ENCODE measurements around the gene IL23R. TPM values are rescaled to one million over a fixed set of nuclear protein-coding genes. Genes with fewer than 3 reads are reported as not detected.

The IL23R gene
- polyA plus RNA-seq, 6 donors from 2014 or later = not detected

- DNase-seq (no peak), ATAC-seq (ENCODE audit: low read depth in 2 of 2) (no peak)
- Mint-ChIP-seq H3K4me1 (peaks cover 0 to 9% (median 4%) of the 10 kb centered on the region in 3 donors), H3K36me3 (no peaks in the 10 kb centered on the region), H3K27me3 (peaks cover 0 to 2% (median 0%) of the 10 kb centered on the region in 3 donors), H3K4me3 (no peak overlapping the region), H3K27ac (peak overlapping the region in 1 of 6 donors; percentile 32), H3K9me3 (peaks cover 0 to 8% (median 4%) of the 10 kb centered on the region in 7 donors)
Observed at GRCh38 chr1:67285780-67286488, 119.7 kb downstream of the IL23R start.

GRCh38 chr1:67290236-67290635 is 124.0 kb downstream of the IL23R start:
- ATAC-seq (ENCODE audit: low read depth in 2 of 2) = no peak
- Mint-ChIP-seq H3K36me3 (no peaks in the 10 kb centered on the region), H3K27ac (no peak overlapping the region), H3K4me1 (peaks cover 0 to 9% (median 4%) of the 10 kb centered on the region in 3 donors), H3K27me3 (peaks cover 0 to 13% (median 6%) of the 10 kb centered on the region in 3 donors), H3K4me3 (no peak overlapping the region), H3K9me3 (peaks cover 0 to 8% (median 4%) of the 10 kb centered on the region in 7 donors)
- DNase-seq = no peak

GRCh38 chr1:67294836-67295617 is 128.8 kb downstream of the IL23R start:
- H3K4me1 Mint-ChIP-seq = no peaks in the 10 kb centered on the region
- H3K4me3 Mint-ChIP-seq = no peak overlapping the region
- H3K9me3 Mint-ChIP-seq = peaks cover 0 to 3% (median 0%) of the 10 kb centered on the region in 7 donors
- ATAC-seq (ENCODE audit: low read depth in 2 of 2) (no peak), DNase-seq (no peak)
- no peak overlapping the region for H3K27ac Mint-ChIP-seq
- H3K36me3 Mint-ChIP-seq = no peaks in the 10 kb centered on the region
- H3K27me3 Mint-ChIP-seq = peaks cover 0 to 13% (median 11%) of the 10 kb centered on the region in 3 donors

- no peak overlapping the region for H3K27ac Mint-ChIP-seq
- H3K4me3 Mint-ChIP-seq = no peak overlapping the region
- H3K27me3 Mint-ChIP-seq = peaks cover 0 to 5% (median 0%) of the 10 kb centered on the region in 3 donors
- no peaks in the 10 kb centered on the region for H3K36me3 Mint-ChIP-seq
- ATAC-seq (ENCODE audit: low read depth in 2 of 2) (no peak), DNase-seq (no peak)
- peaks cover 0 to 2% (median 0%) of the 10 kb centered on the region in 7 donors for H3K9me3 Mint-ChIP-seq
- no peaks in the 10 kb centered on the region for H3K4me1 Mint-ChIP-seq
Observed at GRCh38 chr1:67298762-67299161, 132.5 kb downstream of the IL23R start.

- H3K27me3 Mint-ChIP-seq = peaks cover 0 to 8% (median 0%) of the 10 kb centered on the region in 3 donors
- peaks cover 0 to 2% (median 0%) of the 10 kb centered on the region in 7 donors for H3K9me3 Mint-ChIP-seq
- no peaks in the 10 kb centered on the region for H3K4me1 Mint-ChIP-seq
- H3K27ac Mint-ChIP-seq = no peak overlapping the region
- DNase-seq (no peak), ATAC-seq (ENCODE audit: low read depth in 2 of 2) (no peak)
- no peak overlapping the region for H3K4me3 Mint-ChIP-seq
- no peaks in the 10 kb centered on the region for H3K36me3 Mint-ChIP-seq
Observed at GRCh38 chr1:67299296-67299695, 133.0 kb downstream of the IL23R start.

GRCh38 chr1:67300561-67300960 is 134.3 kb downstream of the IL23R start:
- no peak for ATAC-seq (ENCODE audit: low read depth in 2 of 2)
- H3K27ac Mint-ChIP-seq = peak overlapping the region in 2 of 6 donors; percentile 3 to 20

GRCh38 chr1:67304023-67304422 is 137.8 kb downstream of the IL23R start:
- no peak overlapping the region for H3K4me3 Mint-ChIP-seq
- peaks cover 8 to 18% (median 15%) of the 10 kb centered on the region in 3 donors for H3K27me3 Mint-ChIP-seq
- no peak for ATAC-seq (ENCODE audit: low read depth in 2 of 2)

More at GRCh38 chr1:67300561-67300960, 134.3 kb downstream of the IL23R start:
- DNase-seq = no peak
- no peak overlapping the region for H3K4me3 Mint-ChIP-seq
- peaks cover 0 to 8% (median 0%) of the 10 kb centered on the region in 3 donors for H3K27me3 Mint-ChIP-seq
- H3K4me1 Mint-ChIP-seq = no peaks in the 10 kb centered on the region
- no peaks in the 10 kb centered on the region for H3K36me3 Mint-ChIP-seq
- H3K9me3 Mint-ChIP-seq = no peaks in the 10 kb centered on the region

GRCh38 chr1:67306547-67306946 is 140.3 kb downstream of the IL23R start:
- H3K9me3 Mint-ChIP-seq = no peaks in the 10 kb centered on the region
- H3K27ac Mint-ChIP-seq = no peak overlapping the region
- ATAC-seq (ENCODE audit: low read depth in 2 of 2) = no peak
- H3K36me3 Mint-ChIP-seq = no peaks in the 10 kb centered on the region
- DNase-seq = no peak
- peaks cover 9 to 13% (median 11%) of the 10 kb centered on the region in 3 donors for H3K4me1 Mint-ChIP-seq
- peak overlapping the region in 4 of 8 donors; percentile 42 to 87 (median 83) for H3K4me3 Mint-ChIP-seq
- peaks cover 8 to 26% (median 23%) of the 10 kb centered on the region in 3 donors for H3K27me3 Mint-ChIP-seq

More at GRCh38 chr1:67304023-67304422, 137.8 kb downstream of the IL23R start:
- no peak overlapping the region for H3K27ac Mint-ChIP-seq
- H3K36me3 Mint-ChIP-seq = no peaks in the 10 kb centered on the region
- DNase-seq = no peak
- no peaks in the 10 kb centered on the region for H3K9me3 Mint-ChIP-seq
- H3K4me1 Mint-ChIP-seq = peaks cover 9 to 13% (median 11%) of the 10 kb centered on the region in 3 donors

- H3K4me1 Mint-ChIP-seq = peaks cover 9 to 13% (median 11%) of the 10 kb centered on the region in 3 donors
- peaks cover 0 to 1% (median 0%) of the 10 kb centered on the region in 7 donors for H3K9me3 Mint-ChIP-seq
- DNase-seq (peak; percentile 4), ATAC-seq (ENCODE audit: low read depth in 2 of 2) (peak; percentile 69 to 73)
- peak within 1 kb of the TSS in 1 of 6 donors; percentile 91 for H3K27ac Mint-ChIP-seq
- H3K36me3 Mint-ChIP-seq = no peaks in the 10 kb centered on the region
- H3K4me3 Mint-ChIP-seq = peak within 1 kb of the TSS; percentile 63 to 91 (median 85)
- H3K27me3 Mint-ChIP-seq = peaks cover 8 to 28% (median 26%) of the 10 kb centered on the region in 3 donors
Observed at GRCh38 chr1:67307251-67308060, 141.2 kb downstream of the IL23R start, which contains the start of gene IL12RB2. Gene IL12RB2 (plus strand): TSS chr1:67307873. CDS start chr1:67320369, 12,496 bp downstream.

- Mint-ChIP-seq H3K4me1 (peaks cover 9 to 13% (median 11%) of the 10 kb centered on the region in 3 donors), H3K27ac (peak overlapping the region in 1 of 6 donors; percentile 91), H3K9me3 (peaks cover 0 to 2% (median 0%) of the 10 kb centered on the region in 7 donors), H3K27me3 (peaks cover 8 to 30% (median 26%) of the 10 kb centered on the region in 3 donors), H3K36me3 (no peaks in the 10 kb centered on the region), H3K4me3 (peak overlapping the region; percentile 63 to 91 (median 81))
- ATAC-seq (ENCODE audit: low read depth in 2 of 2) = peak; percentile 10 to 11
- DNase-seq = no peak
Observed at GRCh38 chr1:67308136-67308535, 141.9 kb downstream of the IL23R start.
